Testis (tissue), 2 donors: ENCODE measurements around the gene PRELP.

Experiments
- POLR2A ChIP-seq: fragments of 450-650 bp; IDR thresholded peaks from one replicate; pipeline ENCODE4 v1.6.1; 2017; ENCODE audit warnings: antibody characterized with exemption, mild to moderate bottlenecking, moderate library complexity
- TF ChIP-seq, protein P1 (sequence below), 3 experiments: fragments of 450-650 bp in 2 of 3; fragments of 200-600 bp in 1 of 3; sonication (generic) in 1 of 3; IDR thresholded peaks; one replicate each; pipeline ENCODE4 v1.5.1; 2016 to 2019; ENCODE audit warnings: antibody characterized with exemption in 3 of 3, mild to moderate bottlenecking in 2 of 3, moderate library complexity in 1 of 3

DNA sequence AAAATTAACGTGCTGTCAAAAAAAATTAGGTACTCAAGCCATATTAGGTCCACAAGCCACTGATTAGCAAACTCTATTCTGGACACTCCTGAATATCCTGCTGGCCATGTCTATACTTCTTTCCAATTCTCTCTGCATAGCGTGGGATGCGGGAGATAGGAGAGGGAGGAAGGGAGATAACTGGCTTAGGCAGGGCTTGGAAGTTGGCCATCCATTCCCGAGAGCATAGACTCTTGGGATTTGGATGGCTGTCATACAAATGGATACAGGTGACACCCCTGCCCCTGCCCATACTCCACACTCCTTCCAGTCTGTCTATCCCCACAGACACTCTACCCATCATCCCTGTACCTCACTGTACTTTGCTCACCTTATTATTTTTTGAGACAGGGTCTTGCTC lies 2.3 kb upstream of the PRELP start:
- no peak for TF ChIP-seq POLR2A
- TF ChIP-seq, protein P1, sequence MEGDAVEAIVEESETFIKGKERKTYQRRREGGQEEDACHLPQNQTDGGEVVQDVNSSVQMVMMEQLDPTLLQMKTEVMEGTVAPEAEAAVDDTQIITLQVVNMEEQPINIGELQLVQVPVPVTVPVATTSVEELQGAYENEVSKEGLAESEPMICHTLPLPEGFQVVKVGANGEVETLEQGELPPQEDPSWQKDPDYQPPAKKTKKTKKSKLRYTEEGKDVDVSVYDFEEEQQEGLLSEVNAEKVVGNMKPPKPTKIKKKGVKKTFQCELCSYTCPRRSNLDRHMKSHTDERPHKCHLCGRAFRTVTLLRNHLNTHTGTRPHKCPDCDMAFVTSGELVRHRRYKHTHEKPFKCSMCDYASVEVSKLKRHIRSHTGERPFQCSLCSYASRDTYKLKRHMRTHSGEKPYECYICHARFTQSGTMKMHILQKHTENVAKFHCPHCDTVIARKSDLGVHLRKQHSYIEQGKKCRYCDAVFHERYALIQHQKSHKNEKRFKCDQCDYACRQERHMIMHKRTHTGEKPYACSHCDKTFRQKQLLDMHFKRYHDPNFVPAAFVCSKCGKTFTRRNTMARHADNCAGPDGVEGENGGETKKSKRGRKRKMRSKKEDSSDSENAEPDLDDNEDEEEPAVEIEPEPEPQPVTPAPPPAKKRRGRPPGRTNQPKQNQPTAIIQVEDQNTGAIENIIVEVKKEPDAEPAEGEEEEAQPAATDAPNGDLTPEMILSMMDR (IDR thresholded peaks at IDR 0.05): no peak
